GM21381 (cell line): ENCODE results near the gene METTL22.

Experiments used
- ATAC-seq: cut with Tn5 transposase; IDR thresholded peaks from one replicate; pipeline ENCODE4 v1.9.1; 2021; ENCODE audit warnings: mild to moderate bottlenecking, moderate library complexity; ENCODE audit not compliant: unreplicated experiment

Gene METTL22

GRCh38 chr16:8686879-8687278 lies 65.4 kb downstream of the METTL22 start:
- ATAC-seq, result no peak

- ATAC-seq, result no peak
Observed at GRCh38 chr16:8689686-8690085, 68.2 kb downstream of the METTL22 start.

GRCh38 chr16:8691728-8692127 lies 70.2 kb downstream of the METTL22 start:
- ATAC-seq, result no peak

- ATAC-seq, result no peak
Observed at GRCh38 chr16:8694795-8695728, 73.6 kb downstream of the METTL22 start.

- no peak for ATAC-seq
Observed at GRCh38 chr16:8696880-8697279, 75.4 kb downstream of the METTL22 start.

- ATAC-seq, result no peak
Observed at GRCh38 chr16:8697965-8698364, 76.5 kb downstream of the METTL22 start.
